ENCODE measurements around the gene NFKBIL1. TPM values are rescaled to one million over a fixed set of nuclear protein-coding genes. Genes with fewer than 3 reads are reported as not detected.

NFKBIL1 gene
- total and polyA plus RNA-seq, 4 donors, result 3.3 to 9.6 (median 7.4) TPM

DNA sequence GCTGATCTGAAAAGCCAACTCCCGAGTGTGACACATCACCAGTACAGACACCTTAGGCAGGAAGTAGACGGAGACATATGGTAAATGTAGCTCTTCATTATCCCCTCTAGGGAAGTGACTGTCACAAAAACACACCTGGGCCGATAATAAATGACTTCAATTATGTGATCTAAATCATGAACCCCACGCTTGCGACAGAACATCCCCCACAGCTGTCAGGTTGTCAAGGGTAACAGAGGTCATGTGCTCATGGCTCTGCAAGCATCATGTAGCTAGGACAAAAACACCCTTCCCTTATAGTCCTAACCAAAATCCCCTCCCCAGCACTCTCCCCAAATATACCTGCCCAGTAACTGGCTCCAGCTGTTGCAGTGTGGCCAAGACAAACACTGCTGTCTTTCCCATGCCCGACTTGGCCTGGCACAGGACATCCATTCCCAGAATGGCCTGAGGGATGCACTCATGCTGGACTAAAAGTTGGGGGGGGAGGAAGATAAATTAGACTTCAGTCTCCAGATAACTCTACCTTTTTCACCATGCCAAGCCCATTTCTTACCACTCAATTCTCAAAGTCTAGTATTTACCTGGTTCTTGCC, 8.5 kb upstream of the NFKBIL1 start:
- Histone ChIP-seq H3K9me3 (ENCODE audit: control insufficient read depth in 4 of 4, low read length in 3 of 4) (no peaks in the 10 kb centered on the region), H3K4me3 (ENCODE audit: low read depth in 1 of 3, low read length in 3 of 3) (no peak overlapping the region), H3K36me3 (ENCODE audit: control insufficient read depth in 4 of 4, insufficient read depth in 3 of 4, low read depth in 1 of 4, low read length in 3 of 4) (peaks cover 19 to 50% (median 42%) of the 10 kb centered on the region in 4 donors), H3K4me1 (ENCODE audit: control insufficient read depth in 4 of 4, insufficient read depth in 4 of 4, low read length in 3 of 4) (peaks cover 5 to 31% (median 26%) of the 10 kb centered on the region in 4 donors), H3K9ac (ENCODE audit: low read depth in 1 of 2, low read length in 2 of 2) (peak overlapping the region in 1 of 2 donors; percentile 21), H3K27ac (ENCODE audit: low read depth in 1 of 2, low read length in 2 of 2) (no peak overlapping the region), H3K27me3 (ENCODE audit: control insufficient read depth in 4 of 4, insufficient read depth in 4 of 4, low read length in 3 of 4) (no peaks in the 10 kb centered on the region)
- no peak for DNase-seq (ENCODE audit: low spot score)
- 67% methylated on average over 6 of the region's 6 CpGs for WGBS
- TF ChIP-seq ZBTB33 (IDR thresholded peaks at IDR 0.05) (no peak), GABPA (IDR thresholded peaks at IDR 0.05 in 1 of 2, conservative IDR thresholded peaks at IDR 0.05 in 1 of 2) (peak in 1 of 2 donors; percentile 25), TAF1 (conservative IDR thresholded peaks at IDR 0.05) (no peak), RXRA (IDR thresholded peaks at IDR 0.05) (no peak), FOXA1 (IDR thresholded peaks at IDR 0.05) (no peak), CTCF (IDR thresholded peaks at IDR 0.05; ENCODE audit: low read depth, low read length, missing input control) (no peak)

DNA sequence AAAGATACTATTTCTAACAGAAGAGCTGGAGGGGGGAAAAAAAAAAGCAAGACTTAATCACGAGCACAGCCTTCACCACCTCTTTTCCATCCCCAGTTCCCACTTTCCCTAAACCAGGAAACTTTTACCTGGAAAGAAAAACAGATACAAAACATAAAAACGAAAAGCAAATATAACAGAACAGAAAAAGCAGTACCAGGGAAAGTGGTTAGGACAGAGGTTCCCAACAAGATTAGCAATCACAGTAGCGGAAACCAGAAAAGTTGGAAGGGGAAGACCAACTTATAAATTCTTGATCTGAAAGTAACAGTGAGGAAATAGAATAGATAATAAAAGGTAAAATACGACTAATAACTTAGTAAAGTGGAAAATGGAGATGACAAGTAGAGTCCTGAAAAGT, 6.8 kb upstream of the NFKBIL1 start:
- WGBS, result 20% methylated on average over 4 of the region's 4 CpGs
- peaks cover 3 to 33% (median 27%) of the 10 kb centered on the region in 4 donors for H3K36me3 ChIP-seq (ENCODE audit: control insufficient read depth in 4 of 4, insufficient read depth in 3 of 4, low read depth in 1 of 4, low read length in 3 of 4)

More for the DNA sequence above, 6.8 kb upstream of the NFKBIL1 start:
- TF ChIP-seq FOXA1 (IDR thresholded peaks at IDR 0.05), result no peak
- TF ChIP-seq FOXA2 (IDR thresholded peaks at IDR 0.05), result no peak
- no peak for TF ChIP-seq HNF4G (IDR thresholded peaks at IDR 0.05)
- TF ChIP-seq, protein P1, sequence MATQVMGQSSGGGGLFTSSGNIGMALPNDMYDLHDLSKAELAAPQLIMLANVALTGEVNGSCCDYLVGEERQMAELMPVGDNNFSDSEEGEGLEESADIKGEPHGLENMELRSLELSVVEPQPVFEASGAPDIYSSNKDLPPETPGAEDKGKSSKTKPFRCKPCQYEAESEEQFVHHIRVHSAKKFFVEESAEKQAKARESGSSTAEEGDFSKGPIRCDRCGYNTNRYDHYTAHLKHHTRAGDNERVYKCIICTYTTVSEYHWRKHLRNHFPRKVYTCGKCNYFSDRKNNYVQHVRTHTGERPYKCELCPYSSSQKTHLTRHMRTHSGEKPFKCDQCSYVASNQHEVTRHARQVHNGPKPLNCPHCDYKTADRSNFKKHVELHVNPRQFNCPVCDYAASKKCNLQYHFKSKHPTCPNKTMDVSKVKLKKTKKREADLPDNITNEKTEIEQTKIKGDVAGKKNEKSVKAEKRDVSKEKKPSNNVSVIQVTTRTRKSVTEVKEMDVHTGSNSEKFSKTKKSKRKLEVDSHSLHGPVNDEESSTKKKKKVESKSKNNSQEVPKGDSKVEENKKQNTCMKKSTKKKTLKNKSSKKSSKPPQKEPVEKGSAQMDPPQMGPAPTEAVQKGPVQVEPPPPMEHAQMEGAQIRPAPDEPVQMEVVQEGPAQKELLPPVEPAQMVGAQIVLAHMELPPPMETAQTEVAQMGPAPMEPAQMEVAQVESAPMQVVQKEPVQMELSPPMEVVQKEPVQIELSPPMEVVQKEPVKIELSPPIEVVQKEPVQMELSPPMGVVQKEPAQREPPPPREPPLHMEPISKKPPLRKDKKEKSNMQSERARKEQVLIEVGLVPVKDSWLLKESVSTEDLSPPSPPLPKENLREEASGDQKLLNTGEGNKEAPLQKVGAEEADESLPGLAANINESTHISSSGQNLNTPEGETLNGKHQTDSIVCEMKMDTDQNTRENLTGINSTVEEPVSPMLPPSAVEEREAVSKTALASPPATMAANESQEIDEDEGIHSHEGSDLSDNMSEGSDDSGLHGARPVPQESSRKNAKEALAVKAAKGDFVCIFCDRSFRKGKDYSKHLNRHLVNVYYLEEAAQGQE (IDR thresholded peaks at IDR 0.05), result peak; percentile 13
- Histone ChIP-seq H3K27me3 (ENCODE audit: control insufficient read depth in 4 of 4, insufficient read depth in 4 of 4, low read length in 3 of 4) (no peaks in the 10 kb centered on the region), H3K9me3 (ENCODE audit: control insufficient read depth in 4 of 4, low read length in 3 of 4) (no peaks in the 10 kb centered on the region), H3K27ac (ENCODE audit: low read depth in 1 of 2, low read length in 2 of 2) (peak overlapping the region; percentile 99), H3K9ac (ENCODE audit: low read depth in 1 of 2, low read length in 2 of 2) (peak overlapping the region; percentile 99 to 100), H3K4me1 (ENCODE audit: control insufficient read depth in 4 of 4, insufficient read depth in 4 of 4, low read length in 3 of 4) (peaks cover 5 to 31% (median 26%) of the 10 kb centered on the region in 4 donors), H3K4me3 (ENCODE audit: low read depth in 1 of 3, low read length in 3 of 3) (peak overlapping the region; percentile 56 to 100 (median 98))
- no peak for DNase-seq (ENCODE audit: low spot score)

Measured in liver (tissue), 9 donors.